Neural progenitor cell (in vitro differentiated cells): ENCODE measurements around the gene FFAR3.
"Not testable (repeated sequence)": the region's sequence is repeated elsewhere in the genome, so short reads cannot be mapped to it uniquely, and the experiment has no call there.

Source experiments
- EZH2 ChIP-seq: fragments of 200-600 bp; sonication (generic); IDR thresholded peaks from 2 replicates; pipeline ENCODE4 v1.6.1; 2017; ENCODE audit warnings: antibody characterized with exemption, mild to moderate bottlenecking, moderate library complexity
- TF ChIP-seq, protein P1 (sequence below): fragments of 200-600 bp; sonication (generic); IDR thresholded peaks from 2 replicates; pipeline ENCODE4 v1.5.1; 2017; ENCODE audit warnings: antibody characterized with exemption, mild to moderate bottlenecking

DNA sequence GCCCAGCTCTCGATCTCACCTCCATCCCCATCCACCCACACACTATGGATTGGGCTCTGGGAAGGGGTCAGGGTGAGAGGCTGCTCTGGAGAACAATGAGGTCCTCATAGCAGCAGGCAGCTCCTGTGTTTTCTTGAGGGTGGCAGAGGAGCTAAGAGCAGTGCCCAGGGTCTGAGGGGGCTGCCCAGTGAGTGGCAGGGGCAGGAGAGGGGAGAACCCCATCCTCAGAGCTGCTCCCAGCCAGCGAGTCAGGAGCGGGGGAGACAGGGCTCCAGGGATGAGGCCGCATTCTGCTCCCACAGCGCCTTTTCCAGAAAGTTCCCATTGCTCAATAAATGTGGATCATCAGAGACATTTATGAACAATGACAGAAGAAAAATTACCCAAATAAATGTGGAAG lies 1.8 kb downstream of the FFAR3 start:
- TF ChIP-seq, protein P1, sequence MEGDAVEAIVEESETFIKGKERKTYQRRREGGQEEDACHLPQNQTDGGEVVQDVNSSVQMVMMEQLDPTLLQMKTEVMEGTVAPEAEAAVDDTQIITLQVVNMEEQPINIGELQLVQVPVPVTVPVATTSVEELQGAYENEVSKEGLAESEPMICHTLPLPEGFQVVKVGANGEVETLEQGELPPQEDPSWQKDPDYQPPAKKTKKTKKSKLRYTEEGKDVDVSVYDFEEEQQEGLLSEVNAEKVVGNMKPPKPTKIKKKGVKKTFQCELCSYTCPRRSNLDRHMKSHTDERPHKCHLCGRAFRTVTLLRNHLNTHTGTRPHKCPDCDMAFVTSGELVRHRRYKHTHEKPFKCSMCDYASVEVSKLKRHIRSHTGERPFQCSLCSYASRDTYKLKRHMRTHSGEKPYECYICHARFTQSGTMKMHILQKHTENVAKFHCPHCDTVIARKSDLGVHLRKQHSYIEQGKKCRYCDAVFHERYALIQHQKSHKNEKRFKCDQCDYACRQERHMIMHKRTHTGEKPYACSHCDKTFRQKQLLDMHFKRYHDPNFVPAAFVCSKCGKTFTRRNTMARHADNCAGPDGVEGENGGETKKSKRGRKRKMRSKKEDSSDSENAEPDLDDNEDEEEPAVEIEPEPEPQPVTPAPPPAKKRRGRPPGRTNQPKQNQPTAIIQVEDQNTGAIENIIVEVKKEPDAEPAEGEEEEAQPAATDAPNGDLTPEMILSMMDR = not testable (repeated sequence)
- not testable (repeated sequence) for TF ChIP-seq EZH2
